GM23248 (cell line): Measurements from ENCODE around the gene ALDH1L1.

Experiments used
- EZH2 ChIP-seq: fragments of 200-600 bp; sonication (generic); IDR thresholded peaks from 2 replicates; pipeline ENCODE4 v1.6.1; 2018; ENCODE audit warnings: antibody characterized with exemption, mild to moderate bottlenecking; ENCODE audit not compliant: insufficient read depth, poor library complexity, severe bottlenecking
- EZH2phosphoT487 ChIP-seq: fragments of 200-600 bp; sonication (generic); IDR thresholded peaks from 2 replicates; pipeline ENCODE4 v1.6.1; 2018; ENCODE audit warnings: antibody characterized with exemption, moderate library complexity, mild to moderate bottlenecking, low read depth; ENCODE audit not compliant: insufficient read depth

- TF ChIP-seq EZH2 (no peak), EZH2phosphoT487 (no peak)
Measured at GRCh38 chr3:126124148-126124868, 56.1 kb downstream of the ALDH1L1 start.
